ENCODE measurements around the gene PA2G4. TPM values are rescaled to one million over a fixed set of nuclear protein-coding genes. Genes with fewer than 3 reads are reported as not detected.

The PA2G4 gene
- total RNA-seq, 4 donors from 2014 or later: 94.0 to 142 (median 122) TPM

DNA sequence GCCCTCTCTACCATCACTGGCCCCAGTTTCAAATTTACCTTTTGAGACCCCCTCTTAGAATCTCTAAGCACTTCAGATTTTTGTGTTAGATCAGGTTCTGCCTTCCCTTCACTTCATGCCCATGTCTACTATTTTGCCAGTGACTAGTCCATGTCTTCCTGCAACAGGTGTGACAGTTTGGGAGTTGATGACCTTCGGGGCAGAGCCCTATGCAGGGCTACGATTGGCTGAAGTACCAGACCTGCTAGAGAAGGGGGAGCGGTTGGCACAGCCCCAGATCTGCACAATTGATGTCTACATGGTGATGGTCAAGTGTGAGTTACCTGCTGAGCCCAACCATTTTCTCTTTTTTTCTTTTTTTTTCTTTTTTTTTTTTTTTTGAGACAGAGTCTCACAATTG is 5.8 kb upstream of the PA2G4 start:
- 88 to 89% methylated on average over 3 of the region's 3 CpGs for WGBS, 2 donors
- H3K36me3 ChIP-seq: peaks cover 0 to 5% of the 10 kb centered on the region in 2 donors
- H3K27ac ChIP-seq: no peak overlapping the region
- intact Hi-C loops (cut with DNase I): no loop called here
- H3K4me3 ChIP-seq (replicated peaks in 1 of 3): no peak overlapping the region
- no peaks in the 10 kb centered on the region for H3K9me3 ChIP-seq
- no peak for DNase-seq
- peaks cover 0 to 4% of the 10 kb centered on the region in 2 donors for H3K4me1 ChIP-seq
- TF ChIP-seq, protein P1, sequence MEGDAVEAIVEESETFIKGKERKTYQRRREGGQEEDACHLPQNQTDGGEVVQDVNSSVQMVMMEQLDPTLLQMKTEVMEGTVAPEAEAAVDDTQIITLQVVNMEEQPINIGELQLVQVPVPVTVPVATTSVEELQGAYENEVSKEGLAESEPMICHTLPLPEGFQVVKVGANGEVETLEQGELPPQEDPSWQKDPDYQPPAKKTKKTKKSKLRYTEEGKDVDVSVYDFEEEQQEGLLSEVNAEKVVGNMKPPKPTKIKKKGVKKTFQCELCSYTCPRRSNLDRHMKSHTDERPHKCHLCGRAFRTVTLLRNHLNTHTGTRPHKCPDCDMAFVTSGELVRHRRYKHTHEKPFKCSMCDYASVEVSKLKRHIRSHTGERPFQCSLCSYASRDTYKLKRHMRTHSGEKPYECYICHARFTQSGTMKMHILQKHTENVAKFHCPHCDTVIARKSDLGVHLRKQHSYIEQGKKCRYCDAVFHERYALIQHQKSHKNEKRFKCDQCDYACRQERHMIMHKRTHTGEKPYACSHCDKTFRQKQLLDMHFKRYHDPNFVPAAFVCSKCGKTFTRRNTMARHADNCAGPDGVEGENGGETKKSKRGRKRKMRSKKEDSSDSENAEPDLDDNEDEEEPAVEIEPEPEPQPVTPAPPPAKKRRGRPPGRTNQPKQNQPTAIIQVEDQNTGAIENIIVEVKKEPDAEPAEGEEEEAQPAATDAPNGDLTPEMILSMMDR (IDR thresholded peaks at IDR 0.05): no peak
- no peak for TF ChIP-seq POLR2A (IDR thresholded peaks at IDR 0.05)
- no peaks in the 10 kb centered on the region for H3K27me3 ChIP-seq

DNA sequence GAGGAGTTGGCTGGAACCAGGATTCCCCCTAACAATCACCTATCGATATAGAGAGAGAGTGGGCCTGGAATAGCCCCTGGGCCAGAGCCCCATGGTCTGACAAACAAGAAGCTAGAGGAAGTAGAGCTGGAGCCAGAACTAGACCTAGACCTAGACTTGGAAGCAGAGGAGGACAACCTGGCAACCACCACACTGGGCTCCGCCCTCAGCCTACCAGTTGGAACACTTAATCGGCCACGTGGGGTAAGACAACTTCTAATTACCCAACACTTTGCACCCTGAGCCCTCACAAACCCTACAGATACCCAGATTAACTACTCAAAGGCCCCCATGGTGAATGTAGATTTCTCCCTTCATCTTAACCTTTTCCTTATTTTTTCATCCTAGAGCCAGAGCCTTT is 4.6 kb upstream of the PA2G4 start:
- Histone ChIP-seq H3K27me3 (no peaks in the 10 kb centered on the region), H3K9me3 (no peaks in the 10 kb centered on the region), H3K4me1 (peaks cover 0 to 5% of the 10 kb centered on the region in 2 donors), H3K27ac (no peak overlapping the region), H3K4me3 (replicated peaks in 1 of 3) (no peak overlapping the region), H3K36me3 (peaks cover 0 to 5% of the 10 kb centered on the region in 2 donors)
- intact Hi-C loops (cut with DNase I): loop anchor here (10.0 kb wide), 1 partner anchor 55 kb away; the partner anchor contains the start of gene RPS26
- DNase-seq: no peak
- TF ChIP-seq, protein P1 (IDR thresholded peaks at IDR 0.05): no peak
- no peak for TF ChIP-seq POLR2A (IDR thresholded peaks at IDR 0.05)
- 95 to 98% methylated on average over 4 of the region's 4 CpGs for WGBS, 2 donors

- intact Hi-C loops (cut with DNase I): loop anchor here (10.0 kb wide), 1 partner anchor 56 kb away; the partner anchor contains the start of gene RPS26
- no peak for DNase-seq
- Histone ChIP-seq H3K4me3 (replicated peaks in 1 of 3) (no peak overlapping the region), H3K9me3 (no peaks in the 10 kb centered on the region), H3K27ac (no peak overlapping the region), H3K27me3 (no peaks in the 10 kb centered on the region), H3K4me1 (peaks cover 0 to 15% of the 10 kb centered on the region in 2 donors), H3K36me3 (peaks cover 0 to 5% of the 10 kb centered on the region in 2 donors)
- no peak for TF ChIP-seq POLR2A (IDR thresholded peaks at IDR 0.05)
- TF ChIP-seq, protein P1 (IDR thresholded peaks at IDR 0.05): no peak
- WGBS, 2 donors: 89 to 90% methylated on average over 14 of the region's 14 CpGs
Measured at GRCh38 chr12:56101045-56101444, 3.3 kb upstream of the PA2G4 start.

GRCh38 chr12:56102683-56103065 is 1.7 kb upstream of the PA2G4 start:
- WGBS, 2 donors: 90% methylated on average over 1 of the region's 1 CpG
- intact Hi-C loops (cut with DNase I): loop anchor here (10.0 kb wide), 1 partner anchor 58 kb away; the partner anchor contains the start of gene RPS26
- no peak for TF ChIP-seq POLR2A (IDR thresholded peaks at IDR 0.05)
- TF ChIP-seq, protein P1 (IDR thresholded peaks at IDR 0.05): no peak

GRCh38 chr12:56103066-56103711 is 1.2 kb upstream of the PA2G4 start:
- no peaks in the 10 kb centered on the region for H3K9me3 ChIP-seq
- no peak for DNase-seq
- H3K4me1 ChIP-seq: peaks cover 0 to 17% of the 10 kb centered on the region in 2 donors
- peak overlapping the region; percentile 9 to 83 (median 66) for H3K27ac ChIP-seq
- H3K4me3 ChIP-seq (replicated peaks in 1 of 3): peak overlapping the region in 1 of 3 donors; percentile 90
- intact Hi-C loops (cut with DNase I): loop anchor here (10.0 kb wide), 1 partner anchor 58 kb away; the partner anchor contains the start of gene RPS26
- TF ChIP-seq POLR2A (IDR thresholded peaks at IDR 0.05): no peak
- TF ChIP-seq, protein P1 (IDR thresholded peaks at IDR 0.05): no peak
- WGBS, 2 donors: 58 to 65% methylated on average over 6 of the region's 6 CpGs
- H3K27me3 ChIP-seq: no peaks in the 10 kb centered on the region
- peaks cover 12 to 16% of the 10 kb centered on the region in 2 donors for H3K36me3 ChIP-seq

More at GRCh38 chr12:56102683-56103065, 1.7 kb upstream of the PA2G4 start:
- H3K4me1 ChIP-seq: peaks cover 0 to 17% of the 10 kb centered on the region in 2 donors
- no peaks in the 10 kb centered on the region for H3K27me3 ChIP-seq
- no peak for DNase-seq
- no peak overlapping the region for H3K27ac ChIP-seq
- no peaks in the 10 kb centered on the region for H3K9me3 ChIP-seq
- peaks cover 7 to 11% of the 10 kb centered on the region in 2 donors for H3K36me3 ChIP-seq
- no peak overlapping the region for H3K4me3 ChIP-seq (replicated peaks in 1 of 3)

Data from thyroid gland (tissue), 4 donors.